ENCODE measurements around the gene GTPBP6. TPM values are rescaled to one million over a fixed set of nuclear protein-coding genes. Genes with fewer than 3 reads are reported as not detected.

The GTPBP6 gene
- total RNA-seq, 2 experiments from 2014 or later = 63.4 to 64.6 TPM

- Mint-ChIP-seq H3K27me3 (ENCODE audit: low read depth) (no peaks in the 10 kb centered on the region), H3K9me3 (no peaks in the 10 kb centered on the region), H3K4me3 (no peak overlapping the region), H3K27ac (no peak overlapping the region), H3K36me3 (ENCODE audit: low read depth) (peaks cover 26% of the 10 kb centered on the region), H3K4me1 (ENCODE audit: low read depth) (no peaks in the 10 kb centered on the region)
- CTCF ChIA-PET = no interaction called here
- intact Hi-C loops (cut with micrococcal nuclease) = no loop called here
- no peak for DNase-seq
Observed at GRCh38 chrX:337331-337831, 18.8 kb upstream of the GTPBP6 start.

DNA sequence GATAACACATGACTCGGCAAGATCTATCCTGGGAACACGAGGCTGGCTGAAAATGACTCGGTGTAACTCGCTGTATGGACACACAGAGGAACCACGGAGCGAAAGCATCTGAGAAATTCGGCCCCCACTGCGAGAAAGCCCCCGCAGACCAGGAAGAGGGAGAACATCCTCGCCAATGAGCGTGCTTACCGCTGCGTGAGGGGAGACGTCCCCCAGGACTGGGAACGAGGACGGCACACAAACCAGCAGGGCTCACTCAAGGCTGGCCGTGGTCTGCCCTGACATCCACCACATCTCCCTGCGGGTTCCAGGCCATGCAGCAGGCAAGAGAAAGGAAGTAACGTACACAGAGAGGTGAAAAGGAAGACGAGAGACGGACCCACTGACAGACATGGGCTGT, 17.6 kb upstream of the GTPBP6 start:
- no peaks in the 10 kb centered on the region for H3K9me3 Mint-ChIP-seq
- H3K36me3 Mint-ChIP-seq (ENCODE audit: low read depth) = peaks cover 21% of the 10 kb centered on the region
- H3K4me3 Mint-ChIP-seq = no peak overlapping the region
- no peak overlapping the region for H3K27ac Mint-ChIP-seq
- intact Hi-C loops (cut with micrococcal nuclease) = no loop called here
- H3K27me3 Mint-ChIP-seq (ENCODE audit: low read depth) = peaks cover 3% of the 10 kb centered on the region
- CTCF ChIA-PET = no interaction called here
- DNase-seq = no peak
- peaks cover 2% of the 10 kb centered on the region for H3K4me1 Mint-ChIP-seq (ENCODE audit: low read depth)

DNA sequence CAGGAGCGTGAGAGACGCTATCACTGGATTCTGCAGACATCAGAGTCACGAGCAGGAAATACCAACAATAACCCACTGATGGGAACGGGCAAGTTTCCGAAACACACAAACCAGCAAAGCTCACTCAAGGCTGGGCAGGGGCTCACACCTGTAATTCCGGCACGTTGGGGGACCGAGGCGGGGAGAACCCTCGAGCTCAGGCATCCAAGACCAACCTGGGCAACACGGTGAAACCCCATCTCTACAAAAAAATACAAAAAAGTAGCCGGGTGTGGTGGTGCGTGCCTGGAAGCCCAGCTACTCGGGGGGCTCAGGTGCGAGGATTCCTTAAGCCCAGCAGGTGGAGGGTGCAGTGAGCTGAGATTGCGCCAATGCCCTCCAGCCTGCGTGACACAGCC, 17.2 kb upstream of the GTPBP6 start:
- H3K27ac Mint-ChIP-seq = no peak overlapping the region
- H3K27me3 Mint-ChIP-seq (ENCODE audit: low read depth) = peaks cover 3% of the 10 kb centered on the region
- intact Hi-C loops (cut with micrococcal nuclease) = no loop called here
- CTCF ChIA-PET = no interaction called here
- H3K4me1 Mint-ChIP-seq (ENCODE audit: low read depth) = peaks cover 2% of the 10 kb centered on the region
- H3K4me3 Mint-ChIP-seq = no peak overlapping the region
- no peak for DNase-seq
- peaks cover 21% of the 10 kb centered on the region for H3K36me3 Mint-ChIP-seq (ENCODE audit: low read depth)
- no peaks in the 10 kb centered on the region for H3K9me3 Mint-ChIP-seq

DNA sequence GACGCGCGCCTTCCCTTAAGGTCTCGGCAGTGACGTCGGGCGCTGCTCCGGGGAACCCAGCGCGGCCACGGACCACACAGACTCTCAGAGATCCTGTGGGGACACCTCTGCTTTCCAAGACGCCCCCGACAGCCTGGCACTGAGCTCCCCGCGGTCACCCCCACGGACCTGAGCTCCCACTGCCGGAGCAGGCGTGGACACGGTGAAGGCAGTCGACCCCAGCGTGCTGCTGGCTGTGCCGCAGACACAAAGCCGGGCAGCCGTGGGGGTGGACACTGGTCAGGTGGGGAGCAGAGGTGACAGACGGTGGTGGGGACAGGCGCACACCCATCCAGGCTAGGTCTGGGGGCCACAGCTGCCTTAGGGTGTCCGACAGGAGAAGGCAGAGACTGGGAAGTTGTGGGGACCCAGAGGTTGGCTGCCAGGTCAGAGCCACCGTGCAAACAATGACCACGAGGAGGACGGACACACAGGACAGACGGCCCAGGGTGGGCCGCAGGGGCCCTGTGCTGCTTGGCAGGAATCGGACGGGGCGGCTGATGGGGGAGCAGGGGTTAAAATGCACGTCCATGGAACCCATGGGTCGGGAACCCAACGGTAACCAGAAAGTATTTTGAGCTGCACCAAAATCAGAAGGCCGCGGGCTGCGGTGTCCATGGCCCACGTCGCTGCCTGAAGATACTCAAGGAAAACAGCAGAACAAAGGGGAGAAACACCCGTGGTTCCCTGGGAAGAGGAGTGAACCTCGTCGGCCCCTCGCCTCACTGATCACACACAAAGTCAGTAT, 16.6 kb upstream of the GTPBP6 start:
- H3K27ac Mint-ChIP-seq = no peak overlapping the region
- H3K9me3 Mint-ChIP-seq = no peaks in the 10 kb centered on the region
- peaks cover 2% of the 10 kb centered on the region for H3K4me1 Mint-ChIP-seq (ENCODE audit: low read depth)
- no peak overlapping the region for H3K4me3 Mint-ChIP-seq
- intact Hi-C loops (cut with micrococcal nuclease) = no loop called here
- DNase-seq = no peak
- peaks cover 21% of the 10 kb centered on the region for H3K36me3 Mint-ChIP-seq (ENCODE audit: low read depth)
- CTCF ChIA-PET = no interaction called here
- H3K27me3 Mint-ChIP-seq (ENCODE audit: low read depth) = peaks cover 3% of the 10 kb centered on the region

- no peak overlapping the region for H3K4me3 Mint-ChIP-seq
- H3K27ac Mint-ChIP-seq = no peak overlapping the region
- peaks cover 21% of the 10 kb centered on the region for H3K36me3 Mint-ChIP-seq (ENCODE audit: low read depth)
- CTCF ChIA-PET = no interaction called here
- no peak for DNase-seq
- H3K4me1 Mint-ChIP-seq (ENCODE audit: low read depth) = peaks cover 2% of the 10 kb centered on the region
- peaks cover 3% of the 10 kb centered on the region for H3K27me3 Mint-ChIP-seq (ENCODE audit: low read depth)
- no peaks in the 10 kb centered on the region for H3K9me3 Mint-ChIP-seq
- intact Hi-C loops (cut with micrococcal nuclease) = no loop called here
Observed at GRCh38 chrX:334331-334891, 15.8 kb upstream of the GTPBP6 start.

DNA sequence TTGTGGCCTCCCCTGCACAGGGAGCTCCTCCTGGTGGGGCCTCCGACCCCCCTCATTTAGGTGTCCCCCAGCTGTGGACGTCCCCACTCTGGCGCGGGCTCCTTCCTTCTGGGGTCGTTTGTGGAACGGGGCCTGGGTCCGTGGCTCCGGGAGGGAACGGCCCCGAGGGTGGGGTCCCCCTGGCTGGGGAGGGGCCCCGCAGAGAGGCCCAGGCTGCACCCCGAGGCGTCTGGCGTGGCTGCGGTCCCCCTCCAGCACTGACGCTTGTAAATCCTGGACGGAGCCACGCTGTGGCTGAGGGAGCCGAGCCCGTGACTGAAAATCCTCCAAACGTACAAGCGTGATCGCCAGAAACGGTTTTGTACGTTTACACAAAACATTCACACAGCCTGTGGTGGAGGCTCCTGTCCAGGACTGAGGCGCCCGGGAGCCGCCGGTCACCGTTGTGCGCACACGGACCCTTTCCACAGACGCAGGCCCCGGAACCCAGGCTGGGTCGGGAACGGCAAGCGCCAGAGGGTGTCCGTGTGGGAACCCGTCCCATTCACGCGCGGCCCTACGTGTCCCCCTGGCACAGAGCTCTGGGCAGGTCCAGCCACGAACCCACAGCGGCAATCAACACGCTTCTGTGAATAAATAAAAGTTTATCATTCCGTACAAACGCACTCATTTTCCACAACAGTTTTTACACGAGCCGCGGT, 15.2 kb upstream of the GTPBP6 start:
- intact Hi-C loops (cut with micrococcal nuclease) = no loop called here
- H3K27ac Mint-ChIP-seq = no peak overlapping the region
- peaks cover 2% of the 10 kb centered on the region for H3K4me1 Mint-ChIP-seq (ENCODE audit: low read depth)
- DNase-seq = no peak
- H3K36me3 Mint-ChIP-seq (ENCODE audit: low read depth) = peaks cover 19% of the 10 kb centered on the region
- no peaks in the 10 kb centered on the region for H3K9me3 Mint-ChIP-seq
- H3K4me3 Mint-ChIP-seq = no peak overlapping the region
- H3K27me3 Mint-ChIP-seq (ENCODE audit: low read depth) = peaks cover 3% of the 10 kb centered on the region
- CTCF ChIA-PET = no interaction called here

DNA sequence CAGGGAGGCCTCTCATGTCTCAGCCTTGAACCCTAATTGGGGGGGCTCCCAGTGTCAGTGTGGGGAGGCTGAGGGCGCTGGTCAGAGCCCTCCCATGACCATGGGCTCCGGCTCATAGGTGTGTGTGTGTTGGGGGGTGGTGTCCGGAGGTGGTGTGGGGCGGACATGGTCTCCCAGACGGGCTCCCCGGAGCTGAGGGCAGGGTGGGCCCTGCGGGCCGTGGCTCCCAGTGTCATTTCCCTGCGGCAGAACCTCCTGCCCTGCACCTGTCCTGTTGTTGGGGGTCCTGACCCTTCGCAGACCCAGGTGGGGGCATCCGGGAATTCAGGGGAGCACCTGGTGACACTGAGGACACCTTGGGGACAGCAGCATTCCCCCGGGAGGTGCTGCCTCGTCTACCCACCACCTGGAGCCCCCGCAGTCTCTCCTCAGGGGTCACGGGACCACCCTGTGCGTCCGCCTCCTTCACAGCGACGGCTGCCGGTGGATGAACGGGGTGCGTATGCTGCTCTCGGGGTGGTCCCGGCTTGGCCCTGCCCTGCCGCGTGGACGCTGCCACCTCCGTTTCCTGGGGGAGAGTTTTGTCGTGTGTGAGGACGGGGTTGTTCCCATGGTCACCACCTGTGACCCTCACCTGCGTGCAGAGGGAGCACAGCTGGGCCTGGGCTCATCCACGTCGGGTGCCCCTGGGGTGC, 14.5 kb upstream of the GTPBP6 start:
- Mint-ChIP-seq H3K36me3 (ENCODE audit: low read depth) (peaks cover 15% of the 10 kb centered on the region), H3K27ac (no peak overlapping the region), H3K9me3 (no peaks in the 10 kb centered on the region), H3K27me3 (ENCODE audit: low read depth) (peaks cover 3% of the 10 kb centered on the region), H3K4me1 (ENCODE audit: low read depth) (peaks cover 2% of the 10 kb centered on the region), H3K4me3 (no peak overlapping the region)
- CTCF ChIA-PET = no interaction called here
- DNase-seq = no peak
- intact Hi-C loops (cut with micrococcal nuclease) = no loop called here

DNA sequence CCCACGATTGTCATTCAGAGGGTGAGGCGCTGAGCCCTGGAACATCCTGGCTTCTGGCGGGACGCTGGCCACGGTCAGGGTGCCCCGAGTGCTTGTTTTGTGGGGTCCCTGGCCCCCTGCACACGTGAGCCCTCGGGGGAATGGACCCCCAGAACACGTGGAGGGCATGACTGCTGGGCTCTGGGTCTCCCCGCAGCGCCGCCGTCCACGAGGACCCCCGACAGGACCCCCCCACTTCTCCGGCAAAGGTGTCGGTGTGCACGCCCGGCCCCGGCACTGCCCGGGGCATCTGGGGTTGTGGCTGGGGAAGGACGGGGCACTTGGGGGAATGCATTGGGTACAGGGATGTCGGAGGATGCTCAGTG, 13.9 kb upstream of the GTPBP6 start:
- CTCF ChIA-PET = no interaction called here
- Mint-ChIP-seq H3K4me3 (no peak overlapping the region), H3K36me3 (ENCODE audit: low read depth) (peaks cover 10% of the 10 kb centered on the region), H3K4me1 (ENCODE audit: low read depth) (peaks cover 2% of the 10 kb centered on the region), H3K9me3 (no peaks in the 10 kb centered on the region), H3K27ac (no peak overlapping the region), H3K27me3 (ENCODE audit: low read depth) (peaks cover 3% of the 10 kb centered on the region)
- intact Hi-C loops (cut with micrococcal nuclease) = no loop called here
- no peak for DNase-seq

DNA sequence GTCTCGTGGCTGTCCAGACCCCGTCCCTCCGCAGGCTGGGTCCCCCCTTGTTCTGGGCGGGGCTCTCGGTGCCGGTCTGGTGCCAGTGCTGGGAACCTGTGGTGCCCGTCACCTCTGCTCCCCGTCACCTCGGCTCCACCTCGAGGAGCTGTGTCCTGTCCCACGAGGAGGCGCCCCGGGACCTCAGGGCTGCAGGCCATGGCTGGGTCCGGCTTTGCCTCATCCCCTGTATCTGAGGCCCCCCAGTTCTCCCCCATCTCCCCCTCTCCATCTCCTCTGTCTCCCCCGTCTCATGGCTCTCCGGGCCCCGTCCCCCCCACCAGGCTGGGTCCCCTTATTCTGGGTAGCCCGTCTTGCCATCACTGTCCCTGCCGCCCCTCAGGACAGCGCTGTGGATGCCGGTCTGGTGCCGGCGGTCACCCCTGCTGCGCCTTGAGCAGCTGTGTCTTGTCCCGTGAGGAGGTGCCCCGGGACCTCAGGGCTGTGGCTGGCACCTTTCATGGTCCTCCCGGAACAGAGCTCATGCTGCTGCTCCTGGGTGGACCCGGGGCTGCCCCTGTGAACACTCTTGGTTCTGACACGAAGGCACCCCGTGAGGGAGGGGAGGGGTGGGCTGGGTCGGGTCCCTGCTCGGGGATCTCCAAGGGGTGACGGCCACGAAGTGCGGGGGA, 13.4 kb upstream of the GTPBP6 start:
- peaks cover 2% of the 10 kb centered on the region for H3K4me1 Mint-ChIP-seq (ENCODE audit: low read depth)
- CTCF ChIA-PET = no interaction called here
- peaks cover 6% of the 10 kb centered on the region for H3K36me3 Mint-ChIP-seq (ENCODE audit: low read depth)
- H3K27me3 Mint-ChIP-seq (ENCODE audit: low read depth) = peaks cover 3% of the 10 kb centered on the region
- no peak for DNase-seq
- H3K4me3 Mint-ChIP-seq = no peak overlapping the region
- H3K9me3 Mint-ChIP-seq = no peaks in the 10 kb centered on the region
- intact Hi-C loops (cut with micrococcal nuclease) = no loop called here
- no peak overlapping the region for H3K27ac Mint-ChIP-seq

GRCh38 chrX:331151-331824, 12.7 kb upstream of the GTPBP6 start:
- no peak overlapping the region for H3K4me3 Mint-ChIP-seq

DNA sequence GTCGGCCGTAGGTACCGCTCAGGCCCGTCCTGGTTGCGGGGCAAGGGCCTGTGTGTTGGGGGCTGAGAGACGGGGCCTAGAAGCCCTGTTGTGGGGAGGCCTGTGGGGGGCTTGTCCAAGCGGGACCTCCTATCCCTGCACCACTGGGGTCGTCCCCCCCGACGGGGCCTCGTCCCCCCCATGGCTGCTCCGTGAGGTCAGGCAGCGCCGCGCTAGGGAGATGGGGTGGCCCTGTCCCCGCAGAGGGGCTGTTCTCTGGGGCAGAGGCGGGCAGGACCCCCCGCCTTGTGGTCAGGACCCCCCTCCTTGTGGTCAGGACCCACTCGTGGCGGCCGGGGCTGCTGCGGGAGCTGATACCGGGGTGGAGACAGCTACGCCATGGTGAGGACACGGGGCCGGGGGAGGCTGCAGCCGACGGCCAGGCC, 12.1 kb upstream of the GTPBP6 start:
- CTCF ChIA-PET = no interaction called here
- Mint-ChIP-seq H3K27ac (no peak overlapping the region), H3K27me3 (ENCODE audit: low read depth) (peaks cover 3% of the 10 kb centered on the region), H3K9me3 (no peaks in the 10 kb centered on the region), H3K4me3 (no peak overlapping the region), H3K36me3 (ENCODE audit: low read depth) (no peaks in the 10 kb centered on the region), H3K4me1 (ENCODE audit: low read depth) (peaks cover 2% of the 10 kb centered on the region)
- intact Hi-C loops (cut with micrococcal nuclease) = no loop called here
- no peak for DNase-seq

More at GRCh38 chrX:331151-331824, 12.7 kb upstream of the GTPBP6 start:
- no peak for DNase-seq
- Mint-ChIP-seq H3K27me3 (ENCODE audit: low read depth) (peaks cover 3% of the 10 kb centered on the region), H3K27ac (no peak overlapping the region), H3K9me3 (no peaks in the 10 kb centered on the region), H3K36me3 (ENCODE audit: low read depth) (peaks cover 3% of the 10 kb centered on the region), H3K4me1 (ENCODE audit: low read depth) (peaks cover 2% of the 10 kb centered on the region)
- CTCF ChIA-PET = no interaction called here
- intact Hi-C loops (cut with micrococcal nuclease) = no loop called here
